Transverse colon (tissue), 4 donors: ENCODE measurements around the gene FOXJ3. TPM values are rescaled to one million over a fixed set of nuclear protein-coding genes. Genes with fewer than 3 reads are reported as not detected.

Experiments
- DNase-seq: peaks from one replicate; pipeline ENCODE4 v3.0.0-alpha.2; 2019
- H3K27ac ChIP-seq, 4 donors: fragments of 200-600 bp; sonication (generic); 2 replicates each; pipeline ENCODE4 v1.5.1; 2016 to 2018; ENCODE audit warnings: inconsistent platforms in 4 of 4
- H3K27me3 ChIP-seq: fragments of 200-600 bp; sonication (generic); 2 replicates; pipeline ENCODE4 v1.5.1; 2017; ENCODE audit warnings: inconsistent platforms
- H3K36me3 ChIP-seq, 4 donors: fragments of 200-600 bp; sonication (generic); 2 replicates each; pipeline ENCODE4 v1.5.1; 2017 to 2019; ENCODE audit warnings: inconsistent platforms in 4 of 4
- H3K4me1 ChIP-seq, 4 donors: fragments of 200-600 bp; sonication (generic); 2 replicates each; pipeline ENCODE4 v1.5.1; 2017 to 2020; ENCODE audit warnings: inconsistent platforms in 4 of 4
- H3K4me3 ChIP-seq, 4 donors: fragments of 200-600 bp; sonication (generic); 1 replicate in 1 of 4; 2 replicates in 3 of 4; pipeline versions ENCODE4 v1.5.1 to v1.6.1; 2017 to 2019; ENCODE audit warnings: inconsistent platforms in 4 of 4
- H3K9me3 ChIP-seq, 2 donors: fragments of 200-600 bp; sonication (generic); 2 replicates each; pipeline ENCODE4 v1.5.1; 2017 to 2019; ENCODE audit warnings: inconsistent platforms in 2 of 2
- EP300 ChIP-seq: sonication (generic); formaldehyde crosslinking; IDR thresholded peaks from one replicate; pipeline ENCODE4 v1.6.1; 2017; ENCODE audit warnings: antibody characterized with exemption, low read depth
- POLR2A ChIP-seq: fragments of 450-650 bp; IDR thresholded peaks from one replicate; pipeline ENCODE4 v1.6.1; 2016; ENCODE audit warnings: antibody characterized with exemption, mild to moderate bottlenecking, moderate library complexity
- POLR2AphosphoS5 ChIP-seq, 3 donors: sonication (generic); formaldehyde crosslinking; IDR thresholded peaks; one replicate each; pipeline ENCODE4 v1.6.1; 2016; ENCODE audit warnings: antibody characterized with exemption in 3 of 3
- WGBS, 2 donors: methylation state at CpG; one replicate each; pipeline ENCODE4 v1.1.5; 2018; ENCODE audit warnings: low coverage in 1 of 2; 5-methylcytosine and 5-hydroxymethylcytosine counted together
- in situ Hi-C, 4 donors: fragments of 200-750 bp; cut with MboI; loops; one replicate each; pipeline versions ENCODE4 v1.15.0 to v1.15.1; 2017; ENCODE audit warnings: low sequenced_read_pairs in 3 of 4, low pct_ligation_motif_present in 1 of 4, low pct_unique_long_range_greater_than_20kb in 1 of 4
- intact Hi-C: fragments of 100-400 bp; cut with DNase I; formaldehyde crosslinking; loops from one replicate; pipeline ENCODE4 v1.15.1; 2023; ENCODE audit warnings: low total_unique reads
- total RNA-seq, 4 donors: library from RNA; depleted of rRNA; stranded (reverse); fragments of >200 nt; gene quantifications; one replicate each; pipeline ENCODE4 v1.1.0, GENCODE V29; 2016
- TF ChIP-seq, protein P1 (sequence below), 5 experiments: fragments of 200-600 bp in 3 of 5; fragments of 450-650 bp in 2 of 5; sonication (generic) in 3 of 5; IDR thresholded peaks; 1 replicate in 2 of 5; 2 replicates in 3 of 5; pipeline ENCODE4 v1.5.1; 2016 to 2017; ENCODE audit warnings: antibody characterized with exemption in 5 of 5, inconsistent platforms in 3 of 5, mild to moderate bottlenecking in 2 of 5, moderate library complexity in 1 of 5

Gene FOXJ3
- total RNA-seq, 4 donors from 2014 or later, result 18.5 to 62.1 (median 38.6) TPM

DNA sequence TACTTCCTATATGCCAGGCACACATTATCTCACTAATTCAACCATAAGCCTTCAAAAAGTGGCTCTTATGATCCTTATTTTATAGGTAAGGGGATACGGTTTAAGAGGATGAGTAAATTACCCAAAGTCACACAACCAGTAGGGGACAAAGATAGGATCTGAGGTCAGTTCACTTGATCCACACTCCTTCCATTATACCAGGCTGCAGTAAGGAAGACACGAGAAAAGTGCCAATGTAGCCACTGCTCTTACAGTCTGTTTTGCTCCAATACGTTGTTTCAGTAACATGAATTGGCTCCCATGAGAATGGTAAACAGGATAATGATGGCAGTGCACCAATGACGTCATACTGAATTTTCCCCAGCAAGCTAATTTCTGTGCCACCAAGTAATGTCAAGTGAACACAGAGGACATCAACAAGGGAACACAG, 155.1 kb downstream of the FOXJ3 start:
- intact Hi-C loops, result no loop called here
- Histone ChIP-seq H3K27ac (no peak overlapping the region), H3K36me3 (no peaks in the 10 kb centered on the region), H3K9me3 (no peaks in the 10 kb centered on the region), H3K4me1 (peaks cover 0 to 6% (median 0%) of the 10 kb centered on the region in 4 donors), H3K27me3 (no peaks in the 10 kb centered on the region), H3K4me3 (no peak overlapping the region)
- no peak for DNase-seq
- TF ChIP-seq, protein P1, sequence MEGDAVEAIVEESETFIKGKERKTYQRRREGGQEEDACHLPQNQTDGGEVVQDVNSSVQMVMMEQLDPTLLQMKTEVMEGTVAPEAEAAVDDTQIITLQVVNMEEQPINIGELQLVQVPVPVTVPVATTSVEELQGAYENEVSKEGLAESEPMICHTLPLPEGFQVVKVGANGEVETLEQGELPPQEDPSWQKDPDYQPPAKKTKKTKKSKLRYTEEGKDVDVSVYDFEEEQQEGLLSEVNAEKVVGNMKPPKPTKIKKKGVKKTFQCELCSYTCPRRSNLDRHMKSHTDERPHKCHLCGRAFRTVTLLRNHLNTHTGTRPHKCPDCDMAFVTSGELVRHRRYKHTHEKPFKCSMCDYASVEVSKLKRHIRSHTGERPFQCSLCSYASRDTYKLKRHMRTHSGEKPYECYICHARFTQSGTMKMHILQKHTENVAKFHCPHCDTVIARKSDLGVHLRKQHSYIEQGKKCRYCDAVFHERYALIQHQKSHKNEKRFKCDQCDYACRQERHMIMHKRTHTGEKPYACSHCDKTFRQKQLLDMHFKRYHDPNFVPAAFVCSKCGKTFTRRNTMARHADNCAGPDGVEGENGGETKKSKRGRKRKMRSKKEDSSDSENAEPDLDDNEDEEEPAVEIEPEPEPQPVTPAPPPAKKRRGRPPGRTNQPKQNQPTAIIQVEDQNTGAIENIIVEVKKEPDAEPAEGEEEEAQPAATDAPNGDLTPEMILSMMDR (IDR thresholded peaks at IDR 0.05), result no peak
- TF ChIP-seq POLR2A, result no peak
- TF ChIP-seq EP300, result no peak
- TF ChIP-seq POLR2AphosphoS5 (IDR thresholded peaks at IDR 0.05), result no peak
- 70 to 90% methylated on average over 3 to 4 of the region's 4 CpGs for WGBS, 2 donors
- in situ Hi-C loops, result no loop called here

DNA sequence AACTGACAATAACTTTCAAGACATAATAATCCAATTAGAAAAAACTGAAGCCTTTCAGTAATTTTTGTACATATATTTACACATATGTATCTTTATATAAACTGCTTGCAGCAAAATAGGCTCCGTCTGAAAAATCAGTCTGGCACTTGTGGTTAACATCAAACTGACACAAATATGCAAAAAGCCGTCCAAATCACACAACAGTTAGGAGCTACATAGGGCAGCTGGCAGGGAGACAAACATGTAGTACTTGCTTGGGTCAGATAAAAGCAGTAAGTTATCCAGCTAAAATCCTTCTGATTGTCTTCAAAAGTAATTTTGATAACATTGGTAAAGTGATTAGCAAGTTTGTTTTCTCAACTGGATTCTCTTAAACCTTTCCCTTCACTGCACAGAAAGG, 155.8 kb downstream of the FOXJ3 start:
- H3K4me1 ChIP-seq, result peaks cover 0 to 6% (median 0%) of the 10 kb centered on the region in 4 donors
- H3K9me3 ChIP-seq, result no peaks in the 10 kb centered on the region
- no peak for DNase-seq
- intact Hi-C loops, result no loop called here
- H3K27ac ChIP-seq, result no peak overlapping the region
- H3K4me3 ChIP-seq, result no peak overlapping the region
- TF ChIP-seq POLR2AphosphoS5 (IDR thresholded peaks at IDR 0.05), result peak in 1 of 3 donors; percentile 31
- no peak for TF ChIP-seq EP300
- no peaks in the 10 kb centered on the region for H3K27me3 ChIP-seq
- WGBS, 2 donors, result 47 to 55% methylated on average over 2 of the region's 2 CpGs
- H3K36me3 ChIP-seq, result no peaks in the 10 kb centered on the region
- in situ Hi-C loops, result no loop called here

DNA sequence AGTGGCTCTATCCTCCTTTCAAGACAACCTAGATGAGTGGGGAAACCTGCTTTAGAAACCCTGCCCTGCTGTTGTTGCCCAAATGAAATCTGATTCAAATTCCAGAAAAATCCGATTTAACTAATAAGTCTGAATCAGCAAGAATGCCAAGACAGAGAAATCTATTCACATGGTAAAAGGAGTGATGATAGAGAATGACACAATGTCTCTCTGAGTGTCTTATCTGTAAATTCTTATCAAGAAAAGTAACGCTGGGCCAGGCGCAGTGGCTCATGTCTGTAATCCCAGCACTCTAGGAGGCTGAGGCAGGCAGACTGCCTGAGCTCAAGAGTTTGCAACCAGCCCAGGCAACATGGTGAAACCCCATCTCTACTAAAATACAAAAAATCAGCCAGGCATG, 156.8 kb downstream of the FOXJ3 start:
- Histone ChIP-seq H3K4me3 (no peak overlapping the region), H3K36me3 (no peaks in the 10 kb centered on the region), H3K27ac (no peak overlapping the region), H3K4me1 (peaks cover 0 to 12% (median 4%) of the 10 kb centered on the region in 4 donors), H3K27me3 (no peaks in the 10 kb centered on the region), H3K9me3 (no peaks in the 10 kb centered on the region)
- in situ Hi-C loops, result no loop called here
- TF ChIP-seq, protein P1 (IDR thresholded peaks at IDR 0.05), result no peak
- TF ChIP-seq POLR2AphosphoS5 (IDR thresholded peaks at IDR 0.05), result no peak
- no peak for TF ChIP-seq POLR2A
- TF ChIP-seq EP300, result no peak
- WGBS, 2 donors, result 77 to 81% methylated on average over 3 of the region's 3 CpGs
- no peak for DNase-seq
- intact Hi-C loops, result no loop called here

DNA sequence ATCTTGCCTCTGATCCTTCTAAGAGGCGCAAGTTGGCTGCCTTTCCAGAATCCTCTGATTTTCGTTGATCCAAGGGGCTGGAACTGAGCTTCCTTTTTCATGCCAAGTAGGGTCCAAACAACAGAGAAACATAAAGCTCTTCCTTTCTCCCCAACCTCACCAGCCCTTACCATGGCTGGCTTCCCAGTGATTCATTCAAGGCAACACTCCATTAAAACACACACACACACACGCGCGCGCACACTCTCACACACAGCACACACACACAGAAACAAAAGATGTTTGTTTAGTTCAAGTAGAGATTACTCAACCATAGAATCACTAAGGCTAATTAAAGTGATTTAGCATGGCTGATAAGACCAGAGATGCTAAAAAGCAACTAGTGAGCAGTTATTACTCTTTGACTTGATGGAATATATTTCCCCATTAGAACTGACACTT, 157.5 kb downstream of the FOXJ3 start:
- peaks cover 4 to 18% (median 11%) of the 10 kb centered on the region in 4 donors for H3K4me1 ChIP-seq
- WGBS, 2 donors, result 58% methylated on average over 6 of the region's 6 CpGs; no CpG with 5 or more reads in 1 of the 2 donors
- H3K27ac ChIP-seq, result no peak overlapping the region
- in situ Hi-C loops (no loop called here), intact Hi-C loops (no loop called here)
- no peaks in the 10 kb centered on the region for H3K27me3 ChIP-seq
- no peaks in the 10 kb centered on the region for H3K36me3 ChIP-seq
- no peak overlapping the region for H3K4me3 ChIP-seq
- H3K9me3 ChIP-seq, result no peaks in the 10 kb centered on the region
- DNase-seq, result no peak
- TF ChIP-seq, protein P1 (IDR thresholded peaks at IDR 0.05), result no peak
- TF ChIP-seq EP300 (no peak), POLR2AphosphoS5 (IDR thresholded peaks at IDR 0.05) (no peak), POLR2A (no peak)

DNA sequence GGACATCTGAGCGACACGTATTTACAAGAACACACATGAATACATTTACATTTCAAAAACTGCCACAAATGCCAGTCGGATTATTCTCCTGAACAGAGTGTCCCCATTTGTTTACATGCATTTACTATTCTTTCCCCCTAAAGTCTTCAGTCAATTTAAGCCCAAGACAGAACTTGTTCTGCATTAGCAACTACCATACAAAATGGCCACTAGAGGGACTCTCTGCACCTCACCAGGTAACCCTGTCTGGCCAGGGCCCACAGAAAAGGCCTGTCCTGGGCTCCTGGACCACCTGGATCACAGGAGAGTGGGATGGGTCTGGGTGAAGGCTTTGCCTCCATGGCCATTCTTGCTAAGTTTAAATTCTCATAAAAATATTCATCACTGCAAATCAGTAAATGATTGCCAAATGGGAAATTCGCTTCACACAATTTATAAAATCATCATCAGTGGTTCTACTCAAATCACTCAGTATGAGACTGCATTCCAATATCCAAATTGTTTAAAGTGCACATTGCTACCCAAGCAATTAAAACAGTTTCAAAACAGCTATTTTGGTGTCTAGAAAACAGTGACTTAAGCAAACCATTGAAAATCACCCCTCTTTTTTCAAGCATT, 158.0 kb downstream of the FOXJ3 start:
- Histone ChIP-seq H3K36me3 (no peaks in the 10 kb centered on the region), H3K4me3 (no peak overlapping the region), H3K27me3 (no peaks in the 10 kb centered on the region), H3K4me1 (peaks cover 4 to 24% (median 16%) of the 10 kb centered on the region in 4 donors), H3K9me3 (no peaks in the 10 kb centered on the region), H3K27ac (no peak overlapping the region)
- intact Hi-C loops, result no loop called here
- no peak for TF ChIP-seq POLR2A
- TF ChIP-seq EP300, result no peak
- TF ChIP-seq, protein P1 (IDR thresholded peaks at IDR 0.05), result peak; percentile 59 to 77 (median 67)
- TF ChIP-seq POLR2AphosphoS5 (IDR thresholded peaks at IDR 0.05), result no peak
- no peak for DNase-seq
- in situ Hi-C loops, result no loop called here
- 79 to 83% methylated on average over 3 to 4 of the region's 4 CpGs for WGBS, 2 donors
